IPS-11a (cell line): ENCODE measurements around the gene MPHOSPH6.

Experiments used
- H3K4me3 ChIP-seq: one replicate; pipeline ENCODE4 v1.5.1; 2013; ENCODE audit warnings: low read depth, low read length, control low read depth

The MPHOSPH6 gene

GRCh38 chr16:82176204-82176603 is 6.2 kb upstream of the MPHOSPH6 start:
- no peak overlapping the region for H3K4me3 ChIP-seq

GRCh38 chr16:82175627-82176026 is 5.6 kb upstream of the MPHOSPH6 start:
- H3K4me3 ChIP-seq: no peak overlapping the region

- H3K4me3 ChIP-seq: no peak overlapping the region
These were observed 2.4 kb downstream of the MPHOSPH6 start for GRCh38 chr16:82167670-82168069.

- H3K4me3 ChIP-seq: no peak overlapping the region
These were observed 9.8 kb downstream of the MPHOSPH6 start for GRCh38 chr16:82160226-82160625.

- no peak overlapping the region for H3K4me3 ChIP-seq
These were observed 12.2 kb downstream of the MPHOSPH6 start for GRCh38 chr16:82157836-82158235.

GRCh38 chr16:82157534-82157812 is 12.6 kb downstream of the MPHOSPH6 start:
- no peak overlapping the region for H3K4me3 ChIP-seq

GRCh38 chr16:82156761-82157533 is 13.1 kb downstream of the MPHOSPH6 start:
- no peak overlapping the region for H3K4me3 ChIP-seq

GRCh38 chr16:82152641-82153112 is 17.3 kb downstream of the MPHOSPH6 start:
- H3K4me3 ChIP-seq: no peak overlapping the region

GRCh38 chr16:82152196-82152595 is 17.8 kb downstream of the MPHOSPH6 start:
- H3K4me3 ChIP-seq: no peak overlapping the region

- no peak overlapping the region for H3K4me3 ChIP-seq
These were observed 19.5 kb downstream of the MPHOSPH6 start for GRCh38 chr16:82150549-82150948.

- no peak overlapping the region for H3K4me3 ChIP-seq
These were observed 20.5 kb downstream of the MPHOSPH6 start for GRCh38 chr16:82149536-82149935.

- no peak overlapping the region for H3K4me3 ChIP-seq
These were observed 22.5 kb downstream of the MPHOSPH6 start for GRCh38 chr16:82147546-82147945.

- no peak overlapping the region for H3K4me3 ChIP-seq
These were observed 23.1 kb downstream of the MPHOSPH6 start for GRCh38 chr16:82146957-82147356.

- H3K4me3 ChIP-seq: no peak overlapping the region
These were observed 23.5 kb downstream of the MPHOSPH6 start for GRCh38 chr16:82146556-82146955.

- H3K4me3 ChIP-seq: peak overlapping the region; percentile 8
These were observed 30.8 kb downstream of the MPHOSPH6 start for GRCh38 chr16:82139286-82139571.

- no peak overlapping the region for H3K4me3 ChIP-seq
These were observed 31.3 kb downstream of the MPHOSPH6 start for GRCh38 chr16:82138478-82139285.

- no peak overlapping the region for H3K4me3 ChIP-seq
These were observed 32.2 kb downstream of the MPHOSPH6 start for GRCh38 chr16:82137822-82138167.

- no peak overlapping the region for H3K4me3 ChIP-seq
These were observed 32.8 kb downstream of the MPHOSPH6 start for GRCh38 chr16:82136956-82137821.

GRCh38 chr16:82135844-82136243 is 34.2 kb downstream of the MPHOSPH6 start:
- H3K4me3 ChIP-seq: no peak overlapping the region

GRCh38 chr16:82134846-82135245 is 35.2 kb downstream of the MPHOSPH6 start:
- H3K4me3 ChIP-seq: no peak overlapping the region

GRCh38 chr16:82133798-82134197 is 36.2 kb downstream of the MPHOSPH6 start:
- H3K4me3 ChIP-seq: no peak overlapping the region

GRCh38 chr16:82129881-82130280 is 40.1 kb downstream of the MPHOSPH6 start:
- no peak overlapping the region for H3K4me3 ChIP-seq
